Mucosa of stomach (tissue), 1 donor: Measurements from ENCODE around the gene NACC1.

Source experiments
- H3K27me3 ChIP-seq: one replicate; pipeline ENCODE4 v1.7.0; 2013; ENCODE audit warnings: mild to moderate bottlenecking, low read length; ENCODE audit not compliant: control insufficient read depth, insufficient read depth
- H3K36me3 ChIP-seq: one replicate; pipeline ENCODE4 v1.7.0; 2013; ENCODE audit warnings: low read length; ENCODE audit not compliant: control insufficient read depth, insufficient read depth
- H3K4me1 ChIP-seq: one replicate; pipeline ENCODE4 v1.7.0; 2013; ENCODE audit warnings: mild to moderate bottlenecking, low read length; ENCODE audit not compliant: control insufficient read depth, insufficient read depth
- H3K4me3 ChIP-seq: one replicate; pipeline ENCODE4 v1.7.0; 2013; ENCODE audit warnings: low read length
- H3K9ac ChIP-seq: one replicate; pipeline ENCODE4 v1.7.0; 2013; ENCODE audit warnings: mild to moderate bottlenecking, low read length, moderate library complexity
- H3K9me3 ChIP-seq: one replicate; pipeline ENCODE4 v1.7.0; 2013; ENCODE audit warnings: mild to moderate bottlenecking, low read length, moderate library complexity; ENCODE audit not compliant: control insufficient read depth
- donor health status: Pancreatic carcinoma.

NACC1 gene

DNA sequence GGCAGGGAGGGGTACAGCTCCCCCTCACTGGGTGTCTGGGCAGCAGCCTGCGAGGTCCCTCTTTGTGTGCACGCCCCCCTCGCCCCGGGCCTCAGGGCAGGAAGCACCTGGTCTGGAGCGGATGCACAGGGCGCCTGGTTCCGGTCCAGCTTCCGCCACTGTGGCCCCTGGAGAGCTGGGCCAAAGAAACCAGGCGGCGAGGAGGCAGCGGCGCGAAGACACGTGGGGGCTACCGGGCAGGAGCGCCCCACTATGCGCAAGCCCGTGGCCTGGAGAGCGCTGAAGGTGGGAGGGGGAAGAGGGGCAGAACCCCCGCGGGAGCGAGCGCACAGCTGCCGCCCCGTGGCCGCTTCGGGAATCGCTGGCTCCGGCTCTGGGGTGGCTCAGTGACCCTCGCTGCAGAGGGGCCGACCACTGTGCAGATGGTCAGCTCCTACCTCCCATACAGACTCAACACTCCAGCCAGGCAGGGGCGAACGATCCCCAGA, 13.7 kb upstream of the NACC1 start:
- Histone ChIP-seq H3K4me1 (peaks cover 28% of the 10 kb centered on the region), H3K9ac (no peak overlapping the region), H3K4me3 (no peak overlapping the region), H3K27me3 (no peaks in the 10 kb centered on the region), H3K9me3 (no peaks in the 10 kb centered on the region), H3K36me3 (no peaks in the 10 kb centered on the region)

DNA sequence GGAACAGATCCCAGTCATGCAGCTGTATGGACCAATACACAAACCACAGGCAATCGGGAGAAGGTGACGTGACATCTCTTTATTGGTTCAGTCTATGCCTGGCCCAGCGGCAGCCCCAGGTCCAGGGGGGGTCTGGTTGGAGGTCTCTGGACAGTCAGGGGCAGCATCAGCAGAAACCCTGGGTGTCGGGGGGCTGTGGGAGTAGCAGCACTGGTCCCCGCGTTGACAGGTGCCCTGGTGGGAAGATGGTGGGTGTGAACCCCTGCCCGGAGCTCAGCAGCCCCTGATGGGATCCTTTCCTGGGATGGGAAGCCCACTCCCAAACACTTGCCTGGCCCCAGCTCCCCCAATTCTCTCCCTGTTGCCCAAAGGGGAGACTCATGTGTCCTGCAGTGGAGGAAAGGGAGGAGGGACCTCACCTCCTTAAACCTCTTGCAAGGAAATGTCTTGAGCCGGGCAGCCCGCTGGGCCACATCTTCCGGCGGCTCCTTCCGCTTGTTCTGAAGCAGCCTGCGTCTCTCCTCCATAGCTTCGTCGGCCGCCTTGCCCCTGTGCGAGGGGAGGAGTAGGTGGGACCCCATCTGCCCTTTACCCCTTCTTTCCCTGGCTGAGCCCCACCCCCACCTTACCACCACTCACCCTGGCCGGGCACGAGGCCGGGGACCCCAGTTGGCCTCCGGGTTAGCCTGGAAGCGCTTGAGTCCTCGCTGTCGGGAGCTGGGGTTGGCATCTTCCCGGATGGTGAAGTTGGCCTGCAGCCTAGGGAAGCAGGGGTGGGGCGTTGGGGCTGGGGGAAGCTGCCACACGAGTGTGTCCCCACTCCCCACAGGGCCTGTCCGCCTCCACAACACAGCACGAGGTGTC, 13.0 kb upstream of the NACC1 start:
- H3K9ac ChIP-seq: peak overlapping the region; percentile 31
- H3K4me3 ChIP-seq: no peak overlapping the region
- no peaks in the 10 kb centered on the region for H3K9me3 ChIP-seq
- no peaks in the 10 kb centered on the region for H3K36me3 ChIP-seq
- H3K4me1 ChIP-seq: peaks cover 21% of the 10 kb centered on the region
- H3K27me3 ChIP-seq: no peaks in the 10 kb centered on the region

DNA sequence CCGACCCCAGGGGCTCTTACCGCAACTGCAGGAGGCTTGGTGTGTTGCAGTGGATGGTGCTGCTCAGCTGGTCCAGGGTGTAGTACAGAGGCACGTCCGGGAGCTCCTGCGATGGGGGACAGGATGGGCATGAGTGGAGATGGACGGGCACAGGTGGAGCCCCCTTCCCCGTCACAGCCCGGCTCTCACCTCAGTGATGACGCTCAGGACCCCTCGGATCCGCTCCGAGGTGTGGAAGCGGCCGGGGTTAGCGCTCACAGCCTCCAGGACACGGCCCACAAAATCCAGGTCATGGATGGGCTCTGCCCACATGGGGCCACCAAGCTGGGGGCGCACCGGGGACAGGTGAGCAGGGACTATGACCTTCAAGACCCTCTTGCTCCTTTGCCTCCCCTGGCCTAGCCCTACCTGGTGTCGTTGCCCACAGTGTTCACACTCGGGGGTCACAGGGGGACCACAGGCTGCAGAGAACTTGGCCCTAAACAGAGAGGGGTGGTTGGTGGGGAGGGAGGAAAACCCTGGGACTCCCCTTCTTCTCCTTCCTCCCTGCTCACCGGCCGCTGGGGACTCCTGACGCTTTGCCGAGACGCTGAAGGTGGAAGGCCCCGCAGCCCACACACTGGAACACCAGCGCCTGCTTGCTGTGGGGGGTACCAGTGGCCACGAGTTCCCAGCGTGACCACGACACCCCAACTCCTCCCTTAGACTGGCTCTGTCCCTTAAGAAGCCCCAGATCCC, 8.5 kb upstream of the NACC1 start:
- Histone ChIP-seq H3K9ac (no peak overlapping the region), H3K27me3 (no peaks in the 10 kb centered on the region), H3K4me1 (no peaks in the 10 kb centered on the region), H3K9me3 (no peaks in the 10 kb centered on the region), H3K36me3 (no peaks in the 10 kb centered on the region), H3K4me3 (no peak overlapping the region)

DNA sequence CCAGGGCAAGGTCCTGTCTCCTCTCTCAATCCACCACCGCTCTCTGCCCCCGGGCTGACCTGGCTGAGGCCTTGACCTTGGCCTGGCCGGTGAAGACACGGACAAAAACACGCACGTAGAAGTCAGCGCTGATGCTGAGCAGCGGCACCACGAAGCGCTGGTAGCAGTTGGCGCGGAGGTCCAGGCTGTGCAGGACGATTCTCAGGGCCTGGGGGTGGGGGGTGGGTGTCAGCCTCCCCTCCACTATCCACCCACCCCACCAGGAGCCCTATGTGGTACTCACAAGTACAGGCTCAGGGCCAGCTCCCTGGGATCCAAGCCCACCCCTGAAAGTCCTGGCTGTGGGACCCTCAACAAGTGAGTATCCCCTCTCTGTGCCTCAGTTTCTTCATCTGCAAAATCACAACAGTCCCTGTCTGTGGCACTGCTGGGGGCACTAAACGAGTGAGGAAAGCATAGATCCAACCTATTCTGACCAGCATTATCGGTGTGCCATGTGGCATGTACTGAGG, 7.9 kb upstream of the NACC1 start:
- Histone ChIP-seq H3K9me3 (no peaks in the 10 kb centered on the region), H3K36me3 (no peaks in the 10 kb centered on the region), H3K27me3 (no peaks in the 10 kb centered on the region), H3K4me3 (no peak overlapping the region), H3K4me1 (peaks cover under 1% of the 10 kb centered on the region), H3K9ac (no peak overlapping the region)

DNA sequence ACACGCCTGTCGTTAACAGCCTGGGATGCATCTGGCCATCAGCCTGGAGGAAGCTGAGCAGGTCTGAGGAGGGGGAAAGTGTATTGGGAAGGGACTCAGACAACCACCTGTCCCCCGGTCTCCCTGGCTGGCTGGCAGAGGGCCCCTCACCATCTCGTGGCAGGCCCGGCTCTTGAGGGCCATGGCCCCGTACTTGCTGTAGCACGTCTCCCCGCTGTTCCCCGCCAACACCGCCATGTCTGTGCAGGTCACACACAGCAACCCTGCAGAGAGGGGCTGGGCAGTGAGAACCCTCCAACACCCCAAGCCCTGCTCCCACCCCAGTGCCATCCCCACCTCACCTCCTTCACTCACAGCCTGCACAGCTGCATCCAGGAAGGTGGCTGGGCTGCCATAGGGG, 5.5 kb upstream of the NACC1 start:
- Histone ChIP-seq H3K4me3 (no peak overlapping the region), H3K9ac (no peak overlapping the region), H3K36me3 (no peaks in the 10 kb centered on the region), H3K4me1 (peaks cover 14% of the 10 kb centered on the region), H3K9me3 (no peaks in the 10 kb centered on the region), H3K27me3 (no peaks in the 10 kb centered on the region)

DNA sequence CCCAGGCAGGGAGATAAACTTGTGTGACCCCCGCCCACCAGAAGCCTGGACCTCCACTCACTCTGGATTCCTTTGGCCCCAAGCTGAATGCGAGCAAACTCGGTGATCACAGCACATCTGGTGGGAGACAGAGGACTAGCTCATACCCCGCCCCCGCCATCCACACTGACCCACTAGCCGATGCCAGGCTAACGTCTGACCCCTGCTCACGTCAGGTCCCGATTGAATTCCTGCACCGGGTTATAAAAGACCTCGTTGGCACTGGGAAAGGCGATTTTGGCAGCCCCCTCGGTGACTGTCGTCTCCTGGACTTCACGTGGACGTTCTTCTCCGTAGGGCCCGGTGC, 2.2 kb upstream of the NACC1 start:
- Histone ChIP-seq H3K9ac (peak overlapping the region; percentile 81), H3K4me3 (peak overlapping the region; percentile 21), H3K27me3 (no peaks in the 10 kb centered on the region), H3K36me3 (no peaks in the 10 kb centered on the region), H3K9me3 (no peaks in the 10 kb centered on the region), H3K4me1 (peaks cover 29% of the 10 kb centered on the region)

DNA sequence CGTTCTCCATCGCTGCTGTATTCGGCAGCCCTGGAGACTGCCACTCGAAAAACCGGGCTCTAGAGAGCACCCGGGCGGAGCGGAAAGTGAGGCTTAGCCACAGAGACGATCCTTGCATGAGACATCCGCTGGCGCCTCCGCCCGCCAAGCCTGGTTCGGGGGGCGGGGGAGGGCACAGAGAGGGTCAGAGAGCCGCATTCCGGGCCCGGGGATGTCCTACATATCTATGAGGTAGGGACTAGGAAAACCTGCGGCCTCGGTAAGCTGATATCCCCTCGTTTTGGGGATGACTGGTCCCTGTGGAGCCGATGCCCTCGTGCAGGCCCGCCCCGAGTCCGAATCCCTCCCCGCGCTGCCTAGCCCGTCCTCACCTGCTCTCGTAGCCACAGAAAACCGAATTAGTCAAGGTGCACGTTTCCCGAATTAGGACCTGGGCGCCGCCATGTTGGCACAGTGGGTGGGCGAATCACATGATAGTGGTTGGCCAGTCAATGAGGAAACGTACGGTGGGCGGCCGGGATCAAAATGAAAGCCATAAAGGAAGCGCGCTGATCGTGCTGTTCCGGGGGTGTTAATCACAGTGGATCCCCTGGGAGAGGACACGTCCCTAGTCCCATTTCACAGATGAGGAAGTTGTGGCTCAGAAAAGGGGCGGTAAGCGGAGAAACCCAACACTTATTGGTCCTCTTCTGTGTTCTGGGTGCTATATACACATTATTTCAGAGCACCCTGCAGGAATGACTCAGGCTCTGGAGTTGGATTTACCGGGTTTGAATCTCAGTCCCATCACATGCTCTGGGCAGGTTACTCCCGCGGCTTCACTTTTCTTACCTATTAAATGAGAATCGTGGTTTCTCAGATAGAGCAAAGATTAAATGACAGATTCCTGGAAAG, 1.5 kb upstream of the NACC1 start, which contains the start of gene TRMT1:
TRMT1 (minus strand) TSS at position 459 of the 894 bp plus-strand sequence; CDS start at position 118, 341 bp downstream.
- H3K9ac ChIP-seq: peak within 1 kb of the TSS; percentile 81
- H3K36me3 ChIP-seq: no peaks in the 10 kb centered on the region
- peaks cover 29% of the 10 kb centered on the region for H3K4me1 ChIP-seq
- no peaks in the 10 kb centered on the region for H3K9me3 ChIP-seq
- H3K4me3 ChIP-seq: peak within 1 kb of the TSS; percentile 21
- H3K27me3 ChIP-seq: no peaks in the 10 kb centered on the region

DNA sequence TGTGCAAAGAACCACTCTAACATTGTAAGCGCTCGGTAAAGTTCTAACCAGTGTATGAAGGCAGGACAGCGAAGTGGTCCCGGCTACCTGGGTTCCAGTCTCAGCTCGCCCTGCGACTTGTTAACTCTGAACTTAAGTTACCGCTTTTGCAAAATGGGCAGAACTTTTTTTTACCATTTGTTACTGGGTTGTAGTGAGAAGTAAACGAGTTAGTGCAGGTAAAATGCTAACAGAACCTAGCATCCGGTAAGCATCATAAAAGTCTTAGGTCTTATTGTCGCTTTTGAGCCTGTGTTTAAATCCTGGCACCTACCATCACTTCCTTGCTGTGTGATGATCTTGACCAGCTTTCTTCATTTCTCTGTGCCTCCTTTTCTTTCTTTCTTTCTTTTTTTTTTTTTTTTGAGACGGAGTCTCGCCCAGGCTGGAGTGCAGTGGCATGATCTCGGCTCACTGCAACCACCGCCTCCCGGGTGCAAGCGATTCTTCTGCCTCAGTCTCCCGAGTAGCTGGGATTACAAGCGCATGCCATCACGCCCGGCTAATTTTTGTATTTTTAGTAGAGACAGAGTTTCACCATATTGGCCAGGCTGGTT, 790 bp upstream of the NACC1 start:
- H3K9me3 ChIP-seq: no peaks in the 10 kb centered on the region
- H3K4me1 ChIP-seq: peaks cover 29% of the 10 kb centered on the region
- H3K9ac ChIP-seq: peak overlapping the region; percentile 61
- H3K27me3 ChIP-seq: no peaks in the 10 kb centered on the region
- peak overlapping the region; percentile 21 for H3K4me3 ChIP-seq
- H3K36me3 ChIP-seq: no peaks in the 10 kb centered on the region

DNA sequence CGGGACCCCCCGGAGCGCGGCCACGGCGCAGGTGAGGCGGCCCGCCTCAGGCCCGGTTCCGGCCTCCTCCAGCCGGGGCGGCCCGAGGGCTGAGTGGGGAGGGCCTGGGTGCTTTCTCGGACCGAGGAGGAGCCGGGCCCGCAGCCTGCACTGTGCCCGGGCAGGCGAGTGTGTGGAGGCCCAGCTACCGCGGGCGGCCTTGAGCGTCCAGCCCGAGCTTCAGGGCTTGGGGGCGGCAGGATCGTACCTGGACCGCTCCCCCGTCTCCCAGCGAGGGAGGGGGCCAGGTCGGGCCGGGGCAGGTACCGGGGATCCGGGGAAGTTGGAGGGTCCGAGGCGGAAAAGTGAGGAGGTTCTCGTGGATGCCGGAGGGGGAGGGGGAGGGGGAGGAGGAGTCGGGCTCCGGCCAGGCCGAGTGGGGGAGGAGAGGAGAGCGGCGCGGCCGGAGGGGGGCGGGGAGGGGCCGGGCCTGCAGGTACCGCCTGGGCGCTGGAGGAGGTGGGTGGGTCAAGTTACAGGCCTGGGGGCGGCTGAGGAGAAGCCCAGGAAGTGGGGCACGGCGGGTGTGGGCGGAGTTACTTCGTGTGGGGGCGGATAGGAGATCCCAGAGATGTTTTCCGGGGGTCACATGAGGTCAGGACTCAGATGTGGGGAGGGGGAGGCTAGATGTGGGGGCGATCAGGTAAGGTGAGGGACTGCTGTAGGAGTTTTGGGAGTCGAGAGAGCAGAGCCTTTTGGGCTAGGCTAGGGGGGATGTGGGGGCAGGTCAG, 545 bp downstream of the NACC1 start:
- no peaks in the 10 kb centered on the region for H3K36me3 ChIP-seq
- no peaks in the 10 kb centered on the region for H3K27me3 ChIP-seq
- H3K4me1 ChIP-seq: peaks cover 29% of the 10 kb centered on the region
- H3K9me3 ChIP-seq: no peaks in the 10 kb centered on the region
- peak overlapping the region; percentile 75 for H3K9ac ChIP-seq
- no peak overlapping the region for H3K4me3 ChIP-seq

DNA sequence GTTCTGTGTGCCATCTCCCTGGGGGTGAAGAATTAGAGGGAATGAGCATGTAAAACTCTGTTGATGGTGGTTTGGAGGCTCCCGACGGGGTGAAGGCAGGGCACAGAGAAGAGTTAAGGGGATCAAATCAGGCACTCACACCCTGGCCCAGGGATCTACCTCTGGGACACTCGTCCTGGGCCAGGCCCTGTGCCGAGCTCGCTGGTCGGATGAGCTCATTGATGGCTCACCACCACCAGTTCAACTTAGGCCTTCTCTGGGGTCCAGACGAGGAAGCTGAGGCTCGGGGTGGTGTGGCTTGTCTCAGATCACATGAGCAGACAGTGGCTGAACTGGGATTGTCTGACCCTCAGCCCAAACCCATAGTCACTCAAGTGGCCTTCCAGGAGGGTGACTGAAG, 1.6 kb downstream of the NACC1 start:
- Histone ChIP-seq H3K9ac (peak overlapping the region; percentile 16), H3K4me3 (no peak overlapping the region), H3K36me3 (no peaks in the 10 kb centered on the region), H3K27me3 (no peaks in the 10 kb centered on the region), H3K9me3 (no peaks in the 10 kb centered on the region), H3K4me1 (peaks cover 29% of the 10 kb centered on the region)

DNA sequence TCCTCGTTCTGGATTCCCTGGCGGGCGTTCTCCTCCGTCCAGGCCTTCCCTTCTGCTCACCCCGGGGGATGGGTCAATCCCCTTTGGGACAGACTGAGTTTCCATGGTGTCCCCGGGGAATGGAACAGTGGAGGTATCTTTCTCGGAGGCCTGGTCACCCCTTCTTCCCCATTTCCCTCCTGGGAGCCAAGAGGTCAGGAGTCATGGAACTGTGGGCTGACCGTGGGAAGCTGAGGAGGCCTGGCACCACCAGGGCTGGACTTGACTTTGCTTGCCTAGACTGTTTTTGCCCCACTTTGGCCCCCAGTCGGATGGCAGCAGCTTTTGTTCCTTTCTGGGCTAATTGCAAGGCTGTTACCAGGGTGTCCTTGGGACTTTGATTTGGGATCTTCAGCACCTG, 2.0 kb downstream of the NACC1 start:
- no peaks in the 10 kb centered on the region for H3K27me3 ChIP-seq
- H3K9ac ChIP-seq: no peak overlapping the region
- no peaks in the 10 kb centered on the region for H3K36me3 ChIP-seq
- no peaks in the 10 kb centered on the region for H3K9me3 ChIP-seq
- peaks cover 29% of the 10 kb centered on the region for H3K4me1 ChIP-seq
- no peak overlapping the region for H3K4me3 ChIP-seq
